Stimulated activated CD4-positive, alpha-beta T cell treated with anti-CD3 and anti-CD28 coated beads, Interleukin-12 subunit alpha, Interleukin-12 subunit beta, amount 100 ng/mL, for 48 hours (primary cell): ENCODE results near the gene RNU1-3.
"Not testable (repeated sequence)": the region's sequence is repeated elsewhere in the genome, so short reads cannot be mapped to it uniquely, and the experiment has no call there.

ENCODE experiments used
- DNase-seq, 3 donors: peaks; one replicate each; pipeline ENCODE4 v3.0.0-alpha.2; 2020; ENCODE audit warnings: low read depth in 2 of 3, low spot score in 1 of 3

The RNU1-3 gene

DNA sequence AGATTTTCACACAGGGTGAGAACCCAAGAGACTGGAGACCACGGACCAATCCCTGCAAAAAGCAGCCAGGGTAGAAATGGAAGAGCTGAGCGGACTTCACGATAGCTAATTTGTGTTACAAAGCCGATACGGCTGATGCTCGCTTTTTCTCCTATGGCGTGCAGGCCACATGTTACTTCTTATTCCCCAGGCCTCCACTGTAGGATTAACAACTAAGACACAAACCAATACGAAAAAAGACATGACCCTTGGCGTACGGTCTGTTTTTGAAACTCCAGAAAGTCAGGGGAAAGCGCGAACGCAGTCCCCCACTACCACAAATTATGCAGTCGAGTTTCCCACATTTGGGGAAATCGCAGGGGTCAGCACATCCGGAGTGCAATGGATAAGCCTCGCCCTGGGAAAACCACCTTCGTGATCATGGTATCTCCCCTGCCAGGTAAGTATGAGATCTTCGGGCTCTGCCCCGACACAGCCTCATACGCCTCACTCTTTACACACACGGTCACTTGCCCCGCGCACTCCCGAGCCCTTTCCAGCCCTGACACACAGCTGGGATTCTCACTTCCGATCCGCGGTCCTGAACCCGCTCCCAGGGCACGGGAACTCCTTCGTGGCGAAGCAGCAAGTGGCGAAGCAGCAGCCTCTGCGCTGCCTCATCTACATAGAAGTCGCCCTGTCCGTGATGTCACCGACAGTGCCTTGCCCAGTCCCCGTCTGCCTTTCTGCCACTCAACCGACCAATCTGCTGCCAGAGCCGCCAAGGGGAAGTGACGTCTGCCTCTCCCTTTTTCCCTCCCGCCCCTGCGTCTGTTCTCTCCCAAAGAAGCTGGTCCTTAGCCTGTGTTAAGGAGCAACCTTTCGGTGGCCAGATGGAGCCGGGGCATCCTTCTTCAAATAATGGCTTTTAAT is at the start of gene RNU1-3:
Gene RNU1-3 (minus strand): TSS at position 447 of the 912 bp plus-strand sequence.
- DNase-seq = not testable (repeated sequence)

DNA sequence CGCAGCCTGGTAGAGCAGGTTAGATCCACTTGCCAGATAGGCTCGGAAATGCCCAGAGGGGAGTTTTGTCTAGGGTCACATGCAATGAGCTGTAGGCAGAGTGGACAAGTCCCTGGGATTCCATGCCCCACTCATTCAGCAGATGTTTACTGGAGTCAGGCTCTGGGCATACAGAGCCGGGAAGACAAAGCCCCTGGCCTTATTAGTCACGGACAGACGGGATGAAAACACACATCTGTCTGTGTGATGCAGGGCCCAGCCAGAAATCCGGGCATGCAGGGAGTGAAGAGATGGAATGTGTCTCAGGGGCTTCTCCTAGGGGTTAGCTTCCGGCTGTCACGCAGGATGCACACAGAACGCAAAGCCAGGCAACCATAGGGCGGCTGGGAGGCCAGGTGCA is 46.7 kb upstream of the RNU1-3 start:
- not testable (repeated sequence) for DNase-seq

- DNase-seq = not testable (repeated sequence)
These were observed 46.2 kb upstream of the RNU1-3 start for GRCh38 chr1:16712984-16713383.

DNA sequence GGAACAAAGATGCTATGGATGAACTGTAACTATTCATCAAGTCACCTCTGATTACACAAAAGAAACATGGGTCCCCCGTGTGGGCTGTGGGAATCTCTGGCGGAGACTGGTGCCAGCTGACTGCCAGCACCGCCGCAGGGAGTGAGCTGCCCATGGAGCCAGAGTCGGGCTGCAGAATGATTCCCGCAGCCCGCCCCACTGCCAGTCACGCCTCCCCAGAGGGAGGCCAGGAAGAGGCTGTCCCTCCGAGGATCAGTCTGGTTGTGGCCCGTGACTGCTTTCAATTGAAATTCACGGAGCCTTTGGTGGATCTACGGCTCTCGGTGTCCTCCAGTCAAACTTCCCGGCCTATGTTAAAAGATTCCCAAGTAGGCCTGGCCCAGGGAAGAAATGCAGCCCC is 45.8 kb upstream of the RNU1-3 start:
- not testable (repeated sequence) for DNase-seq

DNA sequence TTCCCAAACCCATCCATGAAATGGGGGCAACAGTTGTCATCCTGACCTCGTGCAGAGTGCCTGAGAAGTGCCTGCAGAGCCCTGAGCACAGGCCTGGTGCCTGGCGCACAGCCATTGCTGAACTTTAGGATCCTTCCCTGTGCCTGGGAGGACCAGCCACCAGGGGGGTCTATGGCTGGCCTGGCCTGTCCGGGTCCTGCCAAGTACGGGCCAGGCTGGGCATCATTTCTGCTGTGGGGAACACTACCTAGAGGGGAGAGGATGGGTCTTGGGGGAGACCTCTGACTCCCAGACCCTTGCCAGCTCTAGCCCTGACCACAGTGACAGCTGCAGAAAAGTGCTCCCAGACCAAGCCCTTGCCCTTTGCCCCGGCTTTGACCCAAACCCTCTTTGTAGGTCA is 45.4 kb upstream of the RNU1-3 start:
- DNase-seq = not testable (repeated sequence)

GRCh38 chr1:16710618-16711017 is 43.9 kb upstream of the RNU1-3 start:
- DNase-seq = not testable (repeated sequence)

- DNase-seq = peak in 1 of 3 donors; percentile 44
These were observed 42.9 kb upstream of the RNU1-3 start for GRCh38 chr1:16709659-16710087.

DNA sequence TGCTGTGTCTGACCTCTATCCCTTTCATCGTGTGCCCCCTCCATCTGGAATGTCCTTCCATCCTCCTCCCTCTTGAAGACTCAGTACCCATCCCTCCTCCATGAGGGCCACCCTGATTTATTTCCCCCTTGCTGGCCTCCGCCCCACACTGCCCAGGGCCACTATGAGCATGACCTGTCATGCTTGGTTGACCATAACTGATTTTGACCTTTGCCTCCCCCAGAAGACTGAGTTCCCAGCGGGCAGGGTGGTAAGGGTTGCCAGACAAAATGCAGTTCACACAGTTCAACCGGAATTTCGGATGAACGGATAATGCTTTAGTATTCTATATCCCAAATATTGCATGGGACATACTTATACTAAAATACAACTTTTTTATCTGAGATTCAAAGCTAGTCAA is 42.0 kb upstream of the RNU1-3 start:
- not testable (repeated sequence) for DNase-seq

DNA sequence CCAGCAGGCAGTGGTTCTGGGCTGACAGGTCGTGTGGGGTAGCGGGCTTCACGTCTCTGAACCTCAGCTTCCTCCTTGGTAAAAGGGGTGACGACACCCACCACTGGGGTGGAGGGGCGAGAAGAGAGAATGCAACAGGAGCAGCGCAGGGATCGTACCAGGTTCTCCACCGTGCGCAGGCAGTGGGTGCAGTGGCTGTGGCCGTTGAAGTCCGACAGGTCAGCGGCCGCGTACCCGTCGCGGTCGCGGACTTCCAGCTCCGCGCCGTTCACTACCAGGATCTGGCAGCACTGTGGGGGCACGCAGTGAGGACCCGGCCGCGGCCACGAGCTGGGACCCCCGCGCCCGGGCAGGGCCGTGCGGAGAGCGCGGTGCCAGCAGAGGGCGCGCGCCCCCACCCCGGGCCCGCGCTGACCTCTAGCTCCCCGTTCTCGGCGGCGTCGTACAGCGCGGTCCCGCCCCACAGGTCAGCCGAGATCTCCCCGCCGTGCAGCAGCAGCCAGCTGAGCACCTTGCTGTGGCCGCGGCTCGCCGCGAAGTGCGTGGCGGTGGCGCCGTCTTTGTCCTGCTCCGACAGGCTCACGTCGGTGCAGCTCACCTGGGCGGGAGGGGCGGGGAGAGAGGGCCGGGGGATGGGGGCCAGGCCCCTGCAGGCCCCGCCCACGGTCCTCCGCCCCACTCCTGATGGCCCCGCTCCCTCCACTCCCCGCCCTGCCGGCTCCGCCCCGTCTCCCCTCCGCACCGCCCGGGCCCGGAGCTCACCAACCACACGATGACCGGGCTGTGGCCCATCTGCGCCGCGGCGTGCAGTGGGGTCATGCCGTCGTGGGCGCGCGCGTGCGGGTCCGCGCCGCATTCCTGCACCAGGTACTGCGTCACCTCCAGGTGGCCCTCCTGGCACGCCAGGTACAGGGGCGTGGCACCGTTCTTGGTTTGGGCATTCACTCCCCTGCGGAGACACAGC is 40.7 kb upstream of the RNU1-3 start:
- DNase-seq = not testable (repeated sequence)

- not testable (repeated sequence) for DNase-seq
These were observed 39.6 kb upstream of the RNU1-3 start for GRCh38 chr1:16706302-16706701.

- DNase-seq = not testable (repeated sequence)
These were observed 37.9 kb upstream of the RNU1-3 start for GRCh38 chr1:16704502-16705100.

GRCh38 chr1:16704076-16704475 is 37.3 kb upstream of the RNU1-3 start:
- DNase-seq = not testable (repeated sequence)

DNA sequence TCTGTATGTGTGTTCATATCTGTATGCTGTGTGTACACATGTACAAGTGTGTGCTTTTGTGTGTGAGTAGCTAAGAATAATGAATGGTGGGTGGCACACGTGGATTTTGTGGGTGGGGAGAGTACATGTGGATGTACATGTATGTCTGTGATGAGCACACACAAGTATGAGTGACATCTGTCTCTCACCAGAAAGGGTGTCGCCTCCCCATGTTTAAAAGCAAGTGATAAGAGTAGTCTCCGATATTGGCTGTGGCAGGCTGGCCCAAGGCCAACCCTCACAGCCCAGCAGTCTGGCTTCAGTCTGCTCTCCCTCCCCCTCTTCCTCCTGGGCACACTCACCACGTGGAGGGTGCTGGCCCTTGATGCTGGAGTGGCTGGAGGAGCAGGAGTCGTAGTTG is 36.9 kb upstream of the RNU1-3 start:
- not testable (repeated sequence) for DNase-seq

DNA sequence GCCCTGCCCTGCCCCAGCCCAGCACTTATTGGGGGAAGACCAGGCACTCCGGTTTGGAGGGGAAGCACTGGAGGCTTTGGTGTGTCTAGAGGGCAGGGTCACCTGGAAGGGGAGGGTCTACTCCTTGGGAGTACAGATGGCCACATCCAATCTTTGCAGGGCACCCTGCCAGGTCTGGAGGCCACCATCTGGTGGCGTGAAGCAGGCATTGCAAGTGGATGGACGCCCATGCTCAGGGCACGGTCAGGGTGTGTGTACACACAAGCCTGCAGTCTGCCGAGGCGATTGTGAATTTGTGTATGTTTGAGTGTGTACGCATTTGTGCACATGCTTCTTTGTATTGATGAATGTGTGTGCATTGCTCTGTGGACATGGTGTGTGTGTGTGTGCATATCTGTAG is 36.4 kb upstream of the RNU1-3 start:
- DNase-seq = not testable (repeated sequence)

GRCh38 chr1:16702280-16702679 is 35.5 kb upstream of the RNU1-3 start:
- not testable (repeated sequence) for DNase-seq

DNA sequence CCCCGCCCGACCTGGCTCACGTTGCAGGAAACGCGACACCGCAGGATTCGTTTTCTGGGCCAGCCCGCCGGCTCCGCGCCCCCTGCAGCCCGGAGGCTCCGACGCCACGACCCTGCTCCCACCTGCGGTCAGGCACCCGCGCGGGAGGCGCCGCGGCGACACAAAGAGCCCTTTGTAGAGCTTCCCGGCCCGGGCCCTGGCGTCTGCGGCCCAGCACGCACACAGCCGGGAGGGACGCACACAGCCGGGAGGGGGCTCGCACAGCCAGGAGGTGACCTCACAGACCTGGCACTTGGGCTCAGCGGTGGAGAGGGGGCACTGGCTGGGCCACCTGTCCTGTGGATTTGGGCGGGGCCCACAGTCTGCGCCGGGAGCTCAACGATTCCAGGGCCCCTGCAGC is 34.4 kb upstream of the RNU1-3 start:
- DNase-seq = not testable (repeated sequence)

DNA sequence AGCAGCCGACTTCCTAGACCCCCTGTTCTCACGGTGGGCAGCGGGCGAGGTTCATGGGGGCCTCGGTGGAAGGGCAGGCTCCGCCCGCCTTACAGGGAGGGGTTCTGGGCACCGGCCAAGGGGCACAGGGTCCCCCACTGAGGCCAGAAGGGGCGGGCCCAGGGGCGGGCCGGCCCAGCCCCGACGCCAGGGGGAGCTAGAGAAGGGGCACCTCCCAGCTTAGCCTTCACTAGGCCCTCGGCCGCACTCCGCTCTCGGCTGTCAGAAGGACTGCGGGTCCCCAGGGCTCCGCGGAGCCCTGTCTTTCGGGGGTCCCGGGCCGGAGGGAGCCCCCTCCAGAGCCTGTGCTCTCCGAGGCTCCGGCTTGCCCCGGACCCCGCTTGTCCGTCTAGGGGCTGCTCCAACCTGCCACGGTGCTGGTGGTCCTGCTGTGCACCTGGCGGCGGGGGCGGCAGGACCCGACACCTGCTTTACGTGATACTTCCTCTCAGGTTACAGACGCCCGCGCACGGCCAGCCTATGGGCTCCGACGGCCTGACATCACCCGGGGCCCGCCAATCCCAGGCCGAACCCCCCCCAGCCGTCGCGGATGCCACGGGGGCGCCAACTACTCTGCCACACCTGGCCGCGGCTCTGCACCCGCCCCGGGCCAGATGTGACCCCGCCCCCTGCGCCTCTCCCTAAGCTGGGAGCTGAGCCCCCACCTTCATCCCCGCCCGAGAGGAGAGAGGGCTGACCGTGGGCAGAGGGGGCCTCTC is 33.6 kb upstream of the RNU1-3 start:
- DNase-seq = not testable (repeated sequence)

DNA sequence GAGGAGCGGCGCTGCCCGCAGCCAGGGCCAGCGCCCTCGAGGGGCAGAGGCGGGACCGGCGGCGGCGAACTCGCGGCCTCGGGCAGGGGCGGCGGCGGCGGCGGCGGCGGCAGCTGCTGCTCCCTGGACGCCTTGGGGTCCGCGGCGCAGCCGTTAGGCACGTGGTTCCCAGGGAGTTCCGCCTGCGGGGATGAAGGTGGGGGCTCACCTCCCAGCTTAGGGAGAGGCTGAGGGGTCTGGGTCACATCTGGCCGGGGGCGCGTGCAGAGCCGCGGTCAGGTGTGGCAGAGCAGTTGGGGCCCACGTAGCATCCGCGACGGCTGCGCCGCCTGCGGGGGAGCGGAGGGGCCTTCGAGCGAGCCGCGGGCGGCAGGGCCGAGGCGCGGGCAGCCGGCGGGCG is 32.7 kb upstream of the RNU1-3 start:
- DNase-seq = not testable (repeated sequence)

- not testable (repeated sequence) for DNase-seq
These were observed 30.4 kb upstream of the RNU1-3 start for GRCh38 chr1:16697152-16697551.

DNA sequence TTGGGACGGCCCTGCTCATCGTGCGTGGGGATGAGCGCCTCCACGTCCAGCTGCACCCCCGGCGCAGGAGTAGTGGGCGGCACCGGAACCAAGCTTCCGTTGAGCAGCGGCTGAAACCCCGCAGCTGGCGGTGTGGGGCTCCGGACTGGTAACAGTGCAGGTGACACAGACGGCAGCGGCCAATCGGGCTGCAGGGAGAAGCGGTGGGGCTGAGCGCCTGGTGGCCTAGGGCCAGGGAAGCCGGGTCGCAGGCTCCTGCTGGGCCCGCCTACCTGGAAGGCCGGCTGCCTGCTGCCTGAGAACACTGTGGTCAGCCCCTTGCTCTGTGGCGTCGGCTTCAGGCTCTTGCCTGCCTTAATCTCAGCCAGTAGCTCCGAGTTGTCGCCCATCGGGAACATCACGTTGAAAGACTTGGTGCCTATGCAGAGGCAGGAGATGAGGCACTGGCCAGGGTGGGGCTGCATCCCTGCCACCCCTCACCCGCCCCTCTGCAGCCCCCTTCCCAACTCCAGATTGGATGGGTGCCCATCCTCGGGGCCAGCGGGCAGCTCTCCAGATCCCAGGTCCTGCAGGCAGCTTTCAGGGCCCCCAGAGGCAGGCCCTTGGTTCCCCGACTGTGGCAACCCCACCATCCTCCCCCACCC is 29.9 kb upstream of the RNU1-3 start:
- DNase-seq = not testable (repeated sequence)
